ES-I3 (cell line): Measurements from ENCODE around the gene BTBD9.

Experiments used
- H3K36me3 ChIP-seq: 2 replicates; pipeline ENCODE4 v1.6.1; 2013; ENCODE audit warnings: mild to moderate bottlenecking, low read length, control low read depth, moderate library complexity; ENCODE audit not compliant: insufficient read depth
- H3K4me1 ChIP-seq: 2 replicates; pipeline ENCODE4 v1.6.1; 2013; ENCODE audit warnings: mild to moderate bottlenecking, control low read depth, low read length; ENCODE audit not compliant: insufficient read depth
- H3K9ac ChIP-seq: 2 replicates; pipeline ENCODE4 v1.6.1; 2013; ENCODE audit warnings: low read depth, mild to moderate bottlenecking, low read length, moderate library complexity
- H3K9me3 ChIP-seq: 2 replicates; pipeline ENCODE4 v1.6.1; 2013; ENCODE audit warnings: mild to moderate bottlenecking, low read length, moderate library complexity; ENCODE audit not compliant: control insufficient read depth, insufficient read depth

Gene BTBD9

GRCh38 chr6:38599261-38599660 lies 40.5 kb downstream of the BTBD9 start:
- Histone ChIP-seq H3K36me3 (no peaks in the 10 kb centered on the region), H3K9me3 (no peaks in the 10 kb centered on the region), H3K9ac (no peak overlapping the region), H3K4me1 (peaks cover 6% of the 10 kb centered on the region; the same call in 1 of the 2 replicates)

- Histone ChIP-seq H3K9ac (no peak overlapping the region), H3K36me3 (no peaks in the 10 kb centered on the region), H3K9me3 (no peaks in the 10 kb centered on the region), H3K4me1 (no peaks in the 10 kb centered on the region)
Observed at GRCh38 chr6:38593998-38594665, 45.6 kb downstream of the BTBD9 start.

- Histone ChIP-seq H3K36me3 (no peaks in the 10 kb centered on the region), H3K4me1 (no peaks in the 10 kb centered on the region), H3K9ac (no peak overlapping the region), H3K9me3 (no peaks in the 10 kb centered on the region)
Observed at GRCh38 chr6:38593409-38593808, 46.3 kb downstream of the BTBD9 start.

- Histone ChIP-seq H3K36me3 (0 out of 2 replicates have a peak, but pooled peaks cover 4% of the 10 kb centered on the region), H3K4me1 (no peaks in the 10 kb centered on the region), H3K9me3 (no peaks in the 10 kb centered on the region), H3K9ac (no peak overlapping the region)
Observed at GRCh38 chr6:38591439-38591838, 48.3 kb downstream of the BTBD9 start.

GRCh38 chr6:38589367-38589720 lies 50.4 kb downstream of the BTBD9 start:
- H3K9ac ChIP-seq, result no peak overlapping the region
- no peaks in the 10 kb centered on the region for H3K9me3 ChIP-seq
- H3K4me1 ChIP-seq, result no peaks in the 10 kb centered on the region
- 0 out of 2 replicates have a peak, but pooled peaks cover 4% of the 10 kb centered on the region for H3K36me3 ChIP-seq

- Histone ChIP-seq H3K36me3 (0 out of 2 replicates have a peak, but pooled peaks cover 4% of the 10 kb centered on the region), H3K9ac (no peak overlapping the region), H3K4me1 (no peaks in the 10 kb centered on the region), H3K9me3 (no peaks in the 10 kb centered on the region)
Observed at GRCh38 chr6:38588631-38589366, 50.9 kb downstream of the BTBD9 start.

- Histone ChIP-seq H3K9ac (no peak overlapping the region), H3K36me3 (0 out of 2 replicates have a peak, but pooled peaks cover 4% of the 10 kb centered on the region), H3K9me3 (no peaks in the 10 kb centered on the region), H3K4me1 (no peaks in the 10 kb centered on the region)
Observed at GRCh38 chr6:38587766-38588362, 51.9 kb downstream of the BTBD9 start.

- no peak overlapping the region for H3K9ac ChIP-seq
- H3K4me1 ChIP-seq, result no peaks in the 10 kb centered on the region
- H3K36me3 ChIP-seq, result 0 out of 2 replicates have a peak, but pooled peaks cover 4% of the 10 kb centered on the region
- no peaks in the 10 kb centered on the region for H3K9me3 ChIP-seq
Observed at GRCh38 chr6:38586992-38587391, 52.7 kb downstream of the BTBD9 start.

- Histone ChIP-seq H3K36me3 (0 out of 2 replicates have a peak, but pooled peaks cover 4% of the 10 kb centered on the region), H3K9me3 (no peaks in the 10 kb centered on the region), H3K9ac (no peak overlapping the region), H3K4me1 (no peaks in the 10 kb centered on the region)
Observed at GRCh38 chr6:38584731-38585130, 55.0 kb downstream of the BTBD9 start.

GRCh38 chr6:38583523-38583922 lies 56.2 kb downstream of the BTBD9 start:
- Histone ChIP-seq H3K9ac (no peak overlapping the region), H3K9me3 (no peaks in the 10 kb centered on the region), H3K36me3 (0 out of 2 replicates have a peak, but pooled peaks cover 4% of the 10 kb centered on the region), H3K4me1 (no peaks in the 10 kb centered on the region)

- no peaks in the 10 kb centered on the region for H3K36me3 ChIP-seq
- H3K9ac ChIP-seq, result no peak overlapping the region
- no peaks in the 10 kb centered on the region for H3K9me3 ChIP-seq
- no peaks in the 10 kb centered on the region for H3K4me1 ChIP-seq
Observed at GRCh38 chr6:38580030-38580429, 59.7 kb downstream of the BTBD9 start.

GRCh38 chr6:38579010-38579628 lies 60.6 kb downstream of the BTBD9 start:
- no peaks in the 10 kb centered on the region for H3K9me3 ChIP-seq
- H3K36me3 ChIP-seq, result no peaks in the 10 kb centered on the region

GRCh38 chr6:38578075-38578474 lies 61.7 kb downstream of the BTBD9 start:
- Histone ChIP-seq H3K4me1 (no peaks in the 10 kb centered on the region), H3K9ac (no peak overlapping the region), H3K36me3 (no peaks in the 10 kb centered on the region)

More at GRCh38 chr6:38579010-38579628, 60.6 kb downstream of the BTBD9 start:
- H3K4me1 ChIP-seq, result no peaks in the 10 kb centered on the region
- no peak overlapping the region for H3K9ac ChIP-seq

GRCh38 chr6:38577492-38577891 lies 62.2 kb downstream of the BTBD9 start:
- Histone ChIP-seq H3K36me3 (no peaks in the 10 kb centered on the region), H3K4me1 (no peaks in the 10 kb centered on the region), H3K9me3 (no peaks in the 10 kb centered on the region), H3K9ac (no peak overlapping the region)

More at GRCh38 chr6:38578075-38578474, 61.7 kb downstream of the BTBD9 start:
- no peaks in the 10 kb centered on the region for H3K9me3 ChIP-seq
